A673 (cell line): Measurements from ENCODE around the gene TBX21. TPM values are rescaled to one million over a fixed set of nuclear protein-coding genes. Genes with fewer than 3 reads are reported as not detected.

ENCODE experiments used
- BruUV-seq: library from RNA; stranded (reverse); fragments of 400-500 nt; replicated peaks from 2 replicates; lab custom pipeline; 2021; lab: Mats Ljungman, UMichigan
- CTCF ChIA-PET: fragments of 300-600 bp; sonication (Branson Sonifier 250); formaldehyde crosslinking; loops from one replicate; lab custom pipeline; 2022; ENCODE audit warnings: antibody characterized with exemption; lab: Charles Lee
- POLR2A ChIA-PET: fragments of 300-600 bp; sonication (Branson Sonifier 250); formaldehyde crosslinking; loops from one replicate; lab custom pipeline; 2022; ENCODE audit warnings: antibody characterized with exemption; ENCODE audit not compliant: low non-redundant PET; lab: Charles Lee
- DNase-seq: peaks from one replicate; pipeline ENCODE4 v3.0.0-alpha.2; 2015; ENCODE audit warnings: low spot score
- H3K27ac ChIP-seq: fragments of 200-600 bp; sonication (generic); 2 replicates; pipeline ENCODE4 v1.5.1; 2016; ENCODE audit warnings: mixed run types, low read depth, mild to moderate bottlenecking, mixed read lengths, antibody characterized with exemption, low read length; ENCODE audit not compliant: poor library complexity, severe bottlenecking
- H3K27me3 ChIP-seq: fragments of 200-600 bp; sonication (generic); replicated peaks from 2 replicates; pipeline ENCODE4 v1.6.1; 2017; ENCODE audit warnings: mixed run types, low read depth, mild to moderate bottlenecking, mixed read lengths, antibody characterized with exemption, low read length; ENCODE audit not compliant: insufficient read depth, poor library complexity
- H3K36me3 ChIP-seq: fragments of 200-600 bp; sonication (generic); 2 replicates; pipeline ENCODE4 v1.6.1; 2016; ENCODE audit warnings: mixed run types, mild to moderate bottlenecking, mixed read lengths, antibody characterized with exemption, low read length; ENCODE audit not compliant: insufficient read depth, poor library complexity, severe bottlenecking
- H3K4me1 ChIP-seq: fragments of 200-600 bp; sonication (generic); 2 replicates; pipeline ENCODE4 v1.6.1; 2017; ENCODE audit warnings: mixed run types, mild to moderate bottlenecking, mixed read lengths, antibody characterized with exemption, low read length; ENCODE audit not compliant: insufficient read depth, poor library complexity, severe bottlenecking
- H3K4me3 ChIP-seq: fragments of 200-600 bp; sonication (generic); 2 replicates; pipeline ENCODE4 v1.5.1; 2016; ENCODE audit warnings: low read depth, mixed run types, mild to moderate bottlenecking, mixed read lengths, low read length; ENCODE audit not compliant: poor library complexity, severe bottlenecking
- H3K9me3 ChIP-seq: fragments of 200-600 bp; sonication (generic); 2 replicates; pipeline ENCODE4 v1.6.1; 2016; ENCODE audit warnings: mixed run types, low read depth, mild to moderate bottlenecking, mixed read lengths, antibody characterized with exemption, low read length; ENCODE audit not compliant: poor library complexity, severe bottlenecking
- CTCF ChIP-seq: fragments of 300-800, 200-600 bp; sonication (generic); conservative IDR thresholded peaks from 2 replicates; pipeline ENCODE4 v1.5.1; 2017; ENCODE audit warnings: low read depth, mild to moderate bottlenecking, antibody characterized with exemption, low read length, moderate library complexity, mixed read lengths
- EZH2 ChIP-seq: fragments of 200-600 bp; sonication (generic); IDR thresholded peaks from 2 replicates; pipeline ENCODE4 v1.6.1; 2017; ENCODE audit warnings: borderline replicate concordance, low read depth, mild to moderate bottlenecking, mixed read lengths, antibody characterized with exemption, low read length; ENCODE audit not compliant: poor library complexity, severe bottlenecking
- intact Hi-C: fragments of 100-400 bp; cut with micrococcal nuclease; formaldehyde crosslinking; loops from one replicate; pipeline ENCODE4 v1.10.0; 2022; ENCODE audit not compliant: unreplicated experiment
- total RNA-seq: library from RNA; stranded (reverse); gene quantifications from 2 replicates; pipeline ENCODE4 v1.2.3, GENCODE V29; 2021

Gene TBX21
- total RNA-seq, 1 experiment from 2014 or later: not detected

- POLR2A ChIA-PET: no interaction called here
- peaks cover 6% of the 10 kb centered on the region for H3K4me1 ChIP-seq
- no peaks in the 10 kb centered on the region for H3K9me3 ChIP-seq
- CTCF ChIA-PET: interaction anchor here (0.6 kb wide), 1 partner anchor 80 kb away, joined by 12 read pairs; no protein-coding TSS in a partner anchor
- BruUV-seq: TSS peak; percentile 94
- TF ChIP-seq EZH2 (no peak), CTCF (no peak)
- peak overlapping the region; percentile 47 for H3K27ac ChIP-seq
- intact Hi-C loops: no loop called here
- no peak for DNase-seq
- no peaks in the 10 kb centered on the region for H3K36me3 ChIP-seq
- peak overlapping the region; percentile 60 for H3K4me3 ChIP-seq
- H3K27me3 ChIP-seq: no peaks in the 10 kb centered on the region
These were observed 39.9 kb upstream of the TBX21 start for GRCh38 chr17:47692895-47693730.

GRCh38 chr17:47693731-47694580 lies 39.1 kb upstream of the TBX21 start, which contains the start of gene TBKBP1:
TBKBP1 (plus strand) TSS chr17:47694161; CDS start chr17:47696113, 1,952 bp downstream.
- CTCF ChIA-PET: no interaction called here
- TF ChIP-seq EZH2 (no peak), CTCF (no peak)
- intact Hi-C loops: no loop called here
- peak; percentile 69 for DNase-seq
- Histone ChIP-seq H3K36me3 (no peaks in the 10 kb centered on the region), H3K27ac (peak within 1 kb of the TSS; percentile 63), H3K9me3 (no peaks in the 10 kb centered on the region), H3K4me3 (peak within 1 kb of the TSS; percentile 60), H3K4me1 (peaks cover 6% of the 10 kb centered on the region), H3K27me3 (no peaks in the 10 kb centered on the region)
- POLR2A ChIA-PET: interaction anchor here (0.6 kb wide), 1 partner anchor 45 kb away, joined by 20 read pairs; the partner anchor contains the start of gene KPNB1
- BruUV-seq: no TSS peak

- Histone ChIP-seq H3K27ac (peak overlapping the region; percentile 63), H3K4me1 (peaks cover 6% of the 10 kb centered on the region), H3K27me3 (no peaks in the 10 kb centered on the region), H3K4me3 (peak overlapping the region; percentile 60), H3K9me3 (no peaks in the 10 kb centered on the region), H3K36me3 (peaks cover 4% of the 10 kb centered on the region)
- POLR2A ChIA-PET: interaction anchor here (0.6 kb wide), 1 partner anchor 45 kb away, joined by 20 read pairs; the partner anchor contains the start of gene KPNB1
- DNase-seq: peak; percentile 51
- TF ChIP-seq CTCF (no peak), EZH2 (no peak)
- intact Hi-C loops: no loop called here
- BruUV-seq: no TSS peak
- CTCF ChIA-PET: no interaction called here
These were observed 38.2 kb upstream of the TBX21 start for GRCh38 chr17:47694581-47695428.
